Lower lobe of right lung (tissue), 2 donors: ENCODE measurements around the gene OXCT2. TPM values are rescaled to one million over a fixed set of nuclear protein-coding genes. Genes with fewer than 3 reads are reported as not detected.

Experiments
- ATAC-seq, 2 donors: fragments of 200-7000 bp; cut with Tn5 transposase; one replicate each; pipeline ENCODE4 v1.9.1; 2020 to 2022; ENCODE audit warnings: mild to moderate bottlenecking in 2 of 2, moderate library complexity in 2 of 2
- DNase-seq: peaks from one replicate; pipeline ENCODE4 v3.0.0-alpha.2; 2020
- H3K27ac ChIP-seq: fragments of 200-600 bp; one replicate; pipeline ENCODE4 v1.8.0; 2022
- H3K27me3 ChIP-seq: fragments of 200-600 bp; one replicate; pipeline ENCODE4 v1.8.0; 2022; ENCODE audit warnings: low read depth
- H3K36me3 ChIP-seq: fragments of 200-600 bp; one replicate; pipeline ENCODE4 v1.8.0; 2022; ENCODE audit warnings: mild to moderate bottlenecking
- H3K4me1 ChIP-seq: fragments of 200-600 bp; one replicate; pipeline ENCODE4 v1.8.0; 2022
- H3K4me3 ChIP-seq: fragments of 200-600 bp; one replicate; pipeline ENCODE4 v1.8.0; 2022; ENCODE audit warnings: mild to moderate bottlenecking
- H3K9me3 ChIP-seq: fragments of 200-600 bp; one replicate; pipeline ENCODE4 v1.8.0; 2022
- CTCF ChIP-seq: fragments of 200-600 bp; IDR thresholded peaks from one replicate; pipeline ENCODE4 v1.8.0; 2022; ENCODE audit warnings: antibody characterized with exemption, mild to moderate bottlenecking
- intact Hi-C: fragments of 100-400 bp; cut with DNase I; formaldehyde crosslinking; loops from one replicate; pipeline ENCODE4 v1.11.0; 2022
- total RNA-seq: library from RNA; stranded (reverse); fragmentation: NEBNext Ultra II Directional; extraction: Animal tissue kit (Norgen Biotek cat#: 25700); gene quantifications from one replicate; pipeline ENCODE4 v1.2.1, GENCODE V29; 2021
- donor health status: DM: no; HTN: yes; CAD: no; lungs with severe emphysema.

Gene OXCT2
- total RNA-seq, 1 donor from 2014 or later: 0.47 TPM

- no peak overlapping the region for H3K27ac ChIP-seq
- DNase-seq: no peak
- intact Hi-C loops: no loop called here
- H3K36me3 ChIP-seq: no peaks in the 10 kb centered on the region
- peaks cover 34% of the 10 kb centered on the region for H3K27me3 ChIP-seq
- H3K4me3 ChIP-seq: no peak overlapping the region
- no peak for TF ChIP-seq CTCF
- H3K9me3 ChIP-seq: no peaks in the 10 kb centered on the region
- H3K4me1 ChIP-seq: no peaks in the 10 kb centered on the region
- ATAC-seq: no peak
Observed at GRCh38 chr1:39727221-39727931, 43.8 kb downstream of the OXCT2 start.

GRCh38 chr1:39726600-39726999, 44.5 kb downstream of the OXCT2 start:
- H3K9me3 ChIP-seq: no peaks in the 10 kb centered on the region
- H3K27ac ChIP-seq: no peak overlapping the region
- intact Hi-C loops: no loop called here
- no peaks in the 10 kb centered on the region for H3K4me1 ChIP-seq
- ATAC-seq (no peak), DNase-seq (no peak)
- H3K36me3 ChIP-seq: no peaks in the 10 kb centered on the region
- H3K27me3 ChIP-seq: peaks cover 34% of the 10 kb centered on the region
- no peak for TF ChIP-seq CTCF
- H3K4me3 ChIP-seq: no peak overlapping the region

- Histone ChIP-seq H3K4me3 (no peak overlapping the region), H3K9me3 (no peaks in the 10 kb centered on the region), H3K27me3 (peaks cover 7% of the 10 kb centered on the region), H3K36me3 (no peaks in the 10 kb centered on the region), H3K4me1 (peaks cover 4% of the 10 kb centered on the region), H3K27ac (no peak overlapping the region)
- DNase-seq (no peak), ATAC-seq (no peak)
- intact Hi-C loops: no loop called here
- TF ChIP-seq CTCF: no peak
Observed at GRCh38 chr1:39722495-39722894, 48.7 kb downstream of the OXCT2 start.

- no peak overlapping the region for H3K4me3 ChIP-seq
- H3K36me3 ChIP-seq: no peaks in the 10 kb centered on the region
- no peak for DNase-seq
- intact Hi-C loops: no loop called here
- H3K27me3 ChIP-seq: peaks cover 4% of the 10 kb centered on the region
- no peaks in the 10 kb centered on the region for H3K9me3 ChIP-seq
- no peak overlapping the region for H3K27ac ChIP-seq
- H3K4me1 ChIP-seq: peaks cover 4% of the 10 kb centered on the region
- no peak for TF ChIP-seq CTCF
- no peak for ATAC-seq
Observed at GRCh38 chr1:39721664-39722063, 49.5 kb downstream of the OXCT2 start.

- ATAC-seq (peak; percentile 77 to 80), DNase-seq (no peak)
- Histone ChIP-seq H3K9me3 (no peaks in the 10 kb centered on the region), H3K4me1 (peaks cover 4% of the 10 kb centered on the region), H3K27me3 (peaks cover 7% of the 10 kb centered on the region), H3K4me3 (no peak overlapping the region), H3K36me3 (no peaks in the 10 kb centered on the region), H3K27ac (no peak overlapping the region)
- peak; percentile 69 for TF ChIP-seq CTCF
- intact Hi-C loops: no loop called here
Observed at GRCh38 chr1:39720094-39720999, 50.8 kb downstream of the OXCT2 start.

Other genes starting within 250 kb of the OXCT2 start
- 203 TPM for gene PABPC4, start 194.6 kb downstream of the OXCT2 start, total RNA-seq
- 10.4 TPM for gene HEYL, start 131.7 kb downstream of the OXCT2 start, total RNA-seq
- not detected for gene NT5C1A, start 99.2 kb downstream of the OXCT2 start, total RNA-seq
- 0.41 TPM for gene HPCAL4, start 79.9 kb downstream of the OXCT2 start, total RNA-seq
- gene PPIE, start 32.5 kb downstream of the OXCT2 start, total RNA-seq: 34.6 TPM
- gene BMP8B, start 17.5 kb upstream of the OXCT2 start, total RNA-seq: 1.7 TPM
- gene TRIT1, start 112.2 kb upstream of the OXCT2 start, total RNA-seq: 12.3 TPM
- 3.9 TPM for gene MYCL, start 130.6 kb upstream of the OXCT2 start, total RNA-seq
- 110 TPM for gene MFSD2A, start 183.8 kb upstream of the OXCT2 start, total RNA-seq